Measurements from ENCODE around the gene MBD3L3.

GRCh38 chr19:7083076-7083956 lies 24.8 kb upstream of the MBD3L3 start:
- no peak for TF ChIP-seq CTCF (conservative IDR thresholded peaks at IDR 0.05; ENCODE audit: low read depth, low read length)
- no peak for TF ChIP-seq EZH2 (IDR thresholded peaks at IDR 0.05; ENCODE audit: low read length, unreplicated experiment)
- TF ChIP-seq EZH2phosphoT487 (IDR thresholded peaks at IDR 0.05; ENCODE audit: borderline replicate concordance, low read length), result no peak
